Right cardiac atrium (tissue), 5 donors: ENCODE measurements around the gene MYO18B. TPM values are rescaled to one million over a fixed set of nuclear protein-coding genes. Genes with fewer than 3 reads are reported as not detected.

ENCODE experiments used
- ATAC-seq, 2 donors: fragments of 200-7000 bp; cut with Tn5 transposase; one replicate each; pipeline versions ENCODE4 v1.8.0 to v1.9.1; 2020; ENCODE audit warnings: moderate library complexity in 2 of 2, mild to moderate bottlenecking in 1 of 2
- DNase-seq, 3 donors: peaks; one replicate each; pipeline ENCODE4 v3.0.0-alpha.2; 2020
- H3K27ac ChIP-seq: one replicate; pipeline ENCODE4 v1.5.1; 2013; ENCODE audit warnings: mild to moderate bottlenecking, low read length, control low read depth, moderate library complexity
- H3K27me3 ChIP-seq: one replicate; pipeline ENCODE4 v1.6.1; 2013; ENCODE audit not compliant: control insufficient read depth, insufficient read depth
- H3K4me1 ChIP-seq: one replicate; pipeline ENCODE4 v1.6.1; 2013; ENCODE audit warnings: low read length; ENCODE audit not compliant: control insufficient read depth, insufficient read depth
- H3K4me3 ChIP-seq: one replicate; pipeline ENCODE4 v1.5.1; 2013; ENCODE audit warnings: low read length, control low read depth
- H3K9me3 ChIP-seq: one replicate; pipeline ENCODE4 v1.6.1; 2013; ENCODE audit warnings: low read length; ENCODE audit not compliant: control insufficient read depth
- WGBS: extraction: QIAGEN DNeasy Blood & Tissue Kit; methylation state at CpG from one replicate; pipeline ENCODE4 v1.1.7; 2013; 5-methylcytosine and 5-hydroxymethylcytosine counted together
- intact Hi-C, 4 donors: fragments of 100-400 bp; cut with DNase I; formaldehyde crosslinking; loops; one replicate each; pipeline versions ENCODE4 v1.11.0 to v1.14.0; 2022 to 2023
- polyA plus RNA-seq: library from polyadenylated mRNA; stranded (reverse); fragments of 200-250 nt; gene quantifications from one replicate; pipeline ENCODE4 v1.2.3, GENCODE V29; 2013
- total RNA-seq, 4 donors: library from RNA; stranded (reverse); fragmentation: NEBNext Ultra II Directional; extraction: Animal tissue kit (Norgen Biotek cat#: 25700); gene quantifications; one replicate each; pipeline ENCODE4 v1.2.1, GENCODE V29; 2021
- donor health status: healthy with polysubstance abuse.
- donor health status: DM: no; HTN: yes; CAD: no.
- donor health status: DM: no; HTN: no; CAD: no.
- donor health status: DM: no; HTN: yes; CAD: no; lungs with severe emphysema.
- donor health status: DM: yes; HTN: yes; CAD: no.

Gene MYO18B
- total and polyA plus RNA-seq, 5 donors = 74.5 to 184 (median 121) TPM

GRCh38 chr22:25750569-25751173 lies 8.7 kb downstream of the MYO18B start:
- no peaks in the 10 kb centered on the region for H3K27me3 ChIP-seq
- peak overlapping the region; percentile 59 for H3K27ac ChIP-seq
- DNase-seq = no peak
- H3K4me3 ChIP-seq = no peak overlapping the region
- H3K4me1 ChIP-seq = peaks cover 10% of the 10 kb centered on the region
- WGBS = 43% methylated on average over 6 of the region's 6 CpGs
- H3K9me3 ChIP-seq = no peaks in the 10 kb centered on the region
- intact Hi-C loops = no loop called here
- ATAC-seq = no peak

GRCh38 chr22:25751174-25751581 lies 9.2 kb downstream of the MYO18B start:
- Histone ChIP-seq H3K9me3 (no peaks in the 10 kb centered on the region), H3K4me3 (no peak overlapping the region), H3K27ac (peak overlapping the region; percentile 9), H3K27me3 (no peaks in the 10 kb centered on the region), H3K4me1 (peaks cover 10% of the 10 kb centered on the region)
- WGBS = 51% methylated on average over 4 of the region's 4 CpGs
- intact Hi-C loops = no loop called here
- DNase-seq = no peak
- no peak for ATAC-seq

GRCh38 chr22:25752615-25753214 lies 10.7 kb downstream of the MYO18B start:
- no peak overlapping the region for H3K4me3 ChIP-seq
- ATAC-seq (no peak), DNase-seq (no peak)
- H3K27me3 ChIP-seq = no peaks in the 10 kb centered on the region
- no peak overlapping the region for H3K27ac ChIP-seq
- no peaks in the 10 kb centered on the region for H3K9me3 ChIP-seq
- peaks cover 10% of the 10 kb centered on the region for H3K4me1 ChIP-seq
- WGBS = 87% methylated on average over 48 of the region's 48 CpGs
- intact Hi-C loops = no loop called here

GRCh38 chr22:25753252-25753651 lies 11.3 kb downstream of the MYO18B start:
- WGBS = 79% methylated on average over 14 of the region's 14 CpGs
- DNase-seq = no peak
- intact Hi-C loops = no loop called here
- Histone ChIP-seq H3K4me3 (peak overlapping the region; percentile 30), H3K27ac (peak overlapping the region; percentile 92), H3K4me1 (peaks cover 6% of the 10 kb centered on the region), H3K9me3 (no peaks in the 10 kb centered on the region), H3K27me3 (no peaks in the 10 kb centered on the region)
- ATAC-seq = peak in 1 of 2 donors; percentile 1

GRCh38 chr22:25754527-25755202 lies 12.7 kb downstream of the MYO18B start:
- H3K4me1 ChIP-seq = peaks cover 4% of the 10 kb centered on the region
- WGBS = 39% methylated on average over 24 of the region's 24 CpGs
- H3K9me3 ChIP-seq = no peaks in the 10 kb centered on the region
- peak; percentile 87 to 93 (median 92) for DNase-seq
- ATAC-seq = peak; percentile 90 to 91
- peak overlapping the region; percentile 30 for H3K4me3 ChIP-seq
- peak overlapping the region; percentile 92 for H3K27ac ChIP-seq
- intact Hi-C loops = no loop called here
- no peaks in the 10 kb centered on the region for H3K27me3 ChIP-seq

GRCh38 chr22:25757686-25758085 lies 15.7 kb downstream of the MYO18B start:
- Histone ChIP-seq H3K27me3 (no peaks in the 10 kb centered on the region), H3K4me1 (peaks cover 10% of the 10 kb centered on the region), H3K9me3 (no peaks in the 10 kb centered on the region), H3K4me3 (no peak overlapping the region), H3K27ac (no peak overlapping the region)
- DNase-seq (no peak), ATAC-seq (no peak)
- intact Hi-C loops = no loop called here
- 60% methylated on average over 3 of the region's 3 CpGs for WGBS

GRCh38 chr22:25758316-25758715 lies 16.3 kb downstream of the MYO18B start:
- Histone ChIP-seq H3K4me3 (no peak overlapping the region), H3K27me3 (no peaks in the 10 kb centered on the region), H3K9me3 (no peaks in the 10 kb centered on the region), H3K27ac (no peak overlapping the region), H3K4me1 (peaks cover 15% of the 10 kb centered on the region)
- no peak for ATAC-seq
- intact Hi-C loops = no loop called here
- DNase-seq = no peak
- WGBS = 95% methylated on average over 8 of the region's 8 CpGs

- H3K4me1 ChIP-seq = peaks cover 15% of the 10 kb centered on the region
- 20% methylated on average over 5 of the region's 5 CpGs for WGBS
- H3K27ac ChIP-seq = peak overlapping the region; percentile 15
- DNase-seq (peak in 2 of 3 donors; percentile 64 to 67), ATAC-seq (peak in 1 of 2 donors; percentile 70)
- H3K9me3 ChIP-seq = no peaks in the 10 kb centered on the region
- H3K4me3 ChIP-seq = no peak overlapping the region
- no peaks in the 10 kb centered on the region for H3K27me3 ChIP-seq
- intact Hi-C loops = no loop called here
These were observed 17.8 kb downstream of the MYO18B start for GRCh38 chr22:25759825-25760231.

GRCh38 chr22:25760294-25760693 lies 18.3 kb downstream of the MYO18B start:
- no peak for ATAC-seq
- peak overlapping the region; percentile 15 for H3K27ac ChIP-seq

GRCh38 chr22:25760848-25761595 lies 19.0 kb downstream of the MYO18B start:
- peak overlapping the region; percentile 41 for H3K27ac ChIP-seq
- H3K27me3 ChIP-seq = no peaks in the 10 kb centered on the region
- WGBS = 70% methylated on average over 15 of the region's 15 CpGs
- intact Hi-C loops = no loop called here
- H3K4me1 ChIP-seq = peaks cover 15% of the 10 kb centered on the region
- H3K4me3 ChIP-seq = no peak overlapping the region
- H3K9me3 ChIP-seq = no peaks in the 10 kb centered on the region
- DNase-seq (no peak), ATAC-seq (peak; percentile 30 to 37)

More at GRCh38 chr22:25760294-25760693, 18.3 kb downstream of the MYO18B start:
- peaks cover 15% of the 10 kb centered on the region for H3K4me1 ChIP-seq
- H3K4me3 ChIP-seq = no peak overlapping the region
- WGBS = 56% methylated on average over 2 of the region's 2 CpGs
- intact Hi-C loops = no loop called here
- no peaks in the 10 kb centered on the region for H3K27me3 ChIP-seq
- no peak for DNase-seq
- H3K9me3 ChIP-seq = no peaks in the 10 kb centered on the region

- DNase-seq (no peak), ATAC-seq (peak; percentile 43 to 66)
- intact Hi-C loops = no loop called here
- Histone ChIP-seq H3K4me1 (peaks cover 15% of the 10 kb centered on the region), H3K4me3 (no peak overlapping the region), H3K27ac (peak overlapping the region; percentile 93), H3K27me3 (no peaks in the 10 kb centered on the region), H3K9me3 (no peaks in the 10 kb centered on the region)
- WGBS = 40% methylated on average over 5 of the region's 5 CpGs
These were observed 20.2 kb downstream of the MYO18B start for GRCh38 chr22:25762147-25762546.
